ENCODE measurements around the gene NCKAP5. TPM values are rescaled to one million over a fixed set of nuclear protein-coding genes. Genes with fewer than 3 reads are reported as not detected.

Gene NCKAP5
- total RNA-seq, 1 donor from 2014 or later: 7.4 TPM

- no peaks in the 10 kb centered on the region for H3K9me3 Mint-ChIP-seq (ENCODE audit: unreplicated experiment)
- H3K4me1 Mint-ChIP-seq (ENCODE audit: unreplicated experiment): peaks cover 28% of the 10 kb centered on the region
- H3K27ac Mint-ChIP-seq (ENCODE audit: unreplicated experiment): no peak overlapping the region
- no peak overlapping the region for H3K4me3 Mint-ChIP-seq (ENCODE audit: unreplicated experiment)
- TF ChIP-seq CTCF (IDR thresholded peaks at IDR 0.05; ENCODE audit: unreplicated experiment): no peak
- no peak for DNase-seq (ENCODE audit: low spot score)
- no peaks in the 10 kb centered on the region for H3K27me3 Mint-ChIP-seq (ENCODE audit: unreplicated experiment)
- no peaks in the 10 kb centered on the region for H3K36me3 Mint-ChIP-seq (ENCODE audit: low read depth, unreplicated experiment)
Observed at GRCh38 chr2:133570542-133570941, 2.3 kb upstream of the NCKAP5 start.

GRCh38 chr2:133569286-133569830 lies 1.1 kb upstream of the NCKAP5 start:
- Mint-ChIP-seq H3K27me3 (ENCODE audit: unreplicated experiment) (no peaks in the 10 kb centered on the region), H3K4me1 (ENCODE audit: unreplicated experiment) (peaks cover 28% of the 10 kb centered on the region)

GRCh38 chr2:133568598-133568997 lies 335 bp upstream of the NCKAP5 start:
- no peak overlapping the region for H3K27ac Mint-ChIP-seq (ENCODE audit: unreplicated experiment)
- no peaks in the 10 kb centered on the region for H3K27me3 Mint-ChIP-seq (ENCODE audit: unreplicated experiment)
- H3K36me3 Mint-ChIP-seq (ENCODE audit: low read depth, unreplicated experiment): no peaks in the 10 kb centered on the region
- no peak for DNase-seq (ENCODE audit: low spot score)
- H3K9me3 Mint-ChIP-seq (ENCODE audit: unreplicated experiment): no peaks in the 10 kb centered on the region
- peaks cover 25% of the 10 kb centered on the region for H3K4me1 Mint-ChIP-seq (ENCODE audit: unreplicated experiment)
- H3K4me3 Mint-ChIP-seq (ENCODE audit: unreplicated experiment): no peak overlapping the region
- no peak for TF ChIP-seq CTCF (IDR thresholded peaks at IDR 0.05; ENCODE audit: unreplicated experiment)

More at GRCh38 chr2:133569286-133569830, 1.1 kb upstream of the NCKAP5 start:
- Mint-ChIP-seq H3K4me3 (ENCODE audit: unreplicated experiment) (no peak overlapping the region), H3K27ac (ENCODE audit: unreplicated experiment) (no peak overlapping the region), H3K9me3 (ENCODE audit: unreplicated experiment) (no peaks in the 10 kb centered on the region), H3K36me3 (ENCODE audit: low read depth, unreplicated experiment) (no peaks in the 10 kb centered on the region)
- DNase-seq (ENCODE audit: low spot score): no peak
- TF ChIP-seq CTCF (IDR thresholded peaks at IDR 0.05; ENCODE audit: unreplicated experiment): no peak

- Mint-ChIP-seq H3K27ac (ENCODE audit: unreplicated experiment) (no peak overlapping the region), H3K27me3 (ENCODE audit: unreplicated experiment) (no peaks in the 10 kb centered on the region), H3K9me3 (ENCODE audit: unreplicated experiment) (no peaks in the 10 kb centered on the region), H3K36me3 (ENCODE audit: low read depth, unreplicated experiment) (no peaks in the 10 kb centered on the region), H3K4me1 (ENCODE audit: unreplicated experiment) (peaks cover 5% of the 10 kb centered on the region), H3K4me3 (ENCODE audit: unreplicated experiment) (no peak overlapping the region)
- DNase-seq (ENCODE audit: low spot score): no peak
- no peak for TF ChIP-seq CTCF (IDR thresholded peaks at IDR 0.05; ENCODE audit: unreplicated experiment)
Observed at GRCh38 chr2:133562558-133562957, 5.7 kb downstream of the NCKAP5 start.

- Mint-ChIP-seq H3K27me3 (ENCODE audit: unreplicated experiment) (no peaks in the 10 kb centered on the region), H3K27ac (ENCODE audit: unreplicated experiment) (no peak overlapping the region), H3K4me1 (ENCODE audit: unreplicated experiment) (no peaks in the 10 kb centered on the region), H3K9me3 (ENCODE audit: unreplicated experiment) (no peaks in the 10 kb centered on the region), H3K36me3 (ENCODE audit: low read depth, unreplicated experiment) (no peaks in the 10 kb centered on the region), H3K4me3 (ENCODE audit: unreplicated experiment) (no peak overlapping the region)
- no peak for DNase-seq (ENCODE audit: low spot score)
- peak; percentile 40 for TF ChIP-seq CTCF (IDR thresholded peaks at IDR 0.05; ENCODE audit: unreplicated experiment)
Observed at GRCh38 chr2:133561045-133561852, 7.0 kb downstream of the NCKAP5 start.
